K562 (cell line): ENCODE data around the gene PPP1R37. TPM values are rescaled to one million over a fixed set of nuclear protein-coding genes. Genes with fewer than 3 reads are reported as not detected.

Experiments used
- ATAC-seq: fragments of 200-7000 bp; cut with Tn5 transposase; 3 replicates; pipeline ENCODE4 v1.9.1; 2020; ENCODE audit warnings: moderate library complexity
- BruUV-seq: library from RNA; stranded (reverse); fragments of 400-500 nt; replicated peaks from 2 replicates; lab custom pipeline; 2021; lab: Mats Ljungman, UMichigan
- CTCF ChIA-PET: fragments of 300-600 bp; formaldehyde crosslinking; extraction: SDS; loops from one replicate; lab custom pipeline; 2021; ENCODE audit warnings: low intra/inter-chr PET ratio; lab: Yijun Ruan, JAX
- POLR2A ChIA-PET: fragments of 300-600, 350-650 bp; sonication (Branson Sonifier 250); formaldehyde crosslinking; extraction: SDS; loops from one replicate; lab custom pipeline; 2021; ENCODE audit warnings: antibody characterized with exemption, inconsistent platforms; lab: Yijun Ruan, JAX
- DNase-seq, 4 experiments: peaks; one replicate each; pipeline versions ENCODE4 v3.0.0 to v3.0.0-alpha.2; 2011 to 2018; ENCODE audit warnings: low spot score in 3 of 4, mixed read lengths in 3 of 4; ENCODE audit errors: extremely low read depth in 1 of 4
- FAIRE-seq: peaks from 2 replicates; lab custom pipeline; 2011; peaks lifted over from hg19 to GRCh38; lab: Jason Lieb, UNC
- H2AFZ ChIP-seq: 2 replicates; pipeline ENCODE4 v1.6.0; 2011; ENCODE audit warnings: low read depth, low read length, control low read depth, inconsistent platforms
- H3K27ac ChIP-seq: fragments of 200-600 bp; 3 replicates; pipeline ENCODE4 v1.8.0; 2011; ENCODE audit warnings: low read depth, mild to moderate bottlenecking, control low read depth, inconsistent platforms, low read length, moderate library complexity, mixed read lengths; ENCODE audit errors: extremely low read depth
- H3K27me3 ChIP-seq, 2 experiments: fragments of 300-600 bp in 1 of 2; 2 replicates in 1 of 2; 3 replicates in 1 of 2; pipeline versions ENCODE4 v1.6.0 to v1.8.0; 2011; ENCODE audit warnings: inconsistent platforms in 2 of 2, low read length in 2 of 2, mild to moderate bottlenecking in 1 of 2, mixed read lengths in 1 of 2, moderate library complexity in 1 of 2; ENCODE audit not compliant: control insufficient read depth in 2 of 2, insufficient read depth in 2 of 2
- H3K36me3 ChIP-seq: fragments of 300-600 bp; 3 replicates; pipeline ENCODE4 v1.8.0; 2011; ENCODE audit warnings: mild to moderate bottlenecking, low read length, inconsistent platforms; ENCODE audit not compliant: control insufficient read depth, insufficient read depth
- H3K4me1 ChIP-seq, 2 experiments: fragments of 200-600 bp in 1 of 2; replicated peaks in 1 of 2; 2 replicates in 1 of 2; 3 replicates in 1 of 2; pipeline versions ENCODE4 v1.5.1 to v1.8.0; 2011; ENCODE audit warnings: inconsistent platforms in 2 of 2, low read length in 2 of 2, mild to moderate bottlenecking in 1 of 2, mixed read lengths in 1 of 2, moderate library complexity in 1 of 2; ENCODE audit not compliant: control insufficient read depth in 2 of 2, insufficient read depth in 2 of 2
- H3K4me2 ChIP-seq: 2 replicates; pipeline ENCODE4 v1.6.1; 2011; ENCODE audit warnings: low read length, control low read depth, inconsistent platforms, mixed read lengths; ENCODE audit not compliant: insufficient read depth
- H3K4me3 ChIP-seq: fragments of 200-600 bp; sonication (generic), shearing (Covaris generic); 2 replicates; pipeline ENCODE4 v1.5.1; 2016; ENCODE audit warnings: control low read depth, inconsistent platforms
- H3K79me2 ChIP-seq: fragments of 200-600 bp; 3 replicates; pipeline ENCODE4 v1.8.0; 2011; ENCODE audit warnings: low read length, inconsistent platforms; ENCODE audit not compliant: control insufficient read depth, insufficient read depth
- H3K9ac ChIP-seq, 2 experiments: 2 replicates each; pipeline versions ENCODE4 v1.6.0 to v1.6.1; 2011; ENCODE audit warnings: low read depth in 2 of 2, low read length in 2 of 2, control low read depth in 1 of 2, inconsistent platforms in 1 of 2, mild to moderate bottlenecking in 1 of 2, mixed read lengths in 1 of 2; ENCODE audit not compliant: insufficient read depth in 1 of 2
- H3K9me1 ChIP-seq: one replicate; pipeline ENCODE4 v1.6.0; 2011; ENCODE audit warnings: inconsistent platforms, mild to moderate bottlenecking, low read length, moderate library complexity; ENCODE audit not compliant: control insufficient read depth, insufficient read depth
- H3K9me3 ChIP-seq: replicated peaks from 2 replicates; pipeline ENCODE4 v1.5.1; 2011; ENCODE audit warnings: low read depth, low read length, inconsistent platforms; ENCODE audit not compliant: control insufficient read depth, insufficient read depth
- H4K20me1 ChIP-seq: replicated peaks from 2 replicates; pipeline ENCODE4 v1.6.1; 2011; ENCODE audit warnings: low read length, inconsistent platforms, mixed read lengths; ENCODE audit not compliant: control insufficient read depth, insufficient read depth
- BHLHE40 ChIP-seq: IDR thresholded peaks from 2 replicates; pipeline ENCODE4 v1.6.1; 2011; ENCODE audit warnings: low read length, improper control_type of control experiment
- CGGBP1 ChIP-seq: fragments of 250-450 bp; sonication (Bioruptor Pico); IDR thresholded peaks from 2 replicates; pipeline ENCODE4 v1.9.0; 2021; ENCODE audit warnings: mild to moderate bottlenecking
- FOXO4 ChIP-seq: fragments of 450-650 bp; formaldehyde crosslinking; IDR thresholded peaks from 2 replicates; pipeline ENCODE4 v1.4.0; 2020; ENCODE audit warnings: mild to moderate bottlenecking, moderate library complexity
- HOXB6 ChIP-seq: fragments of 250-450 bp; sonication (Bioruptor Pico); IDR thresholded peaks from 2 replicates; pipeline ENCODE4 v1.5.1; 2022; ENCODE audit warnings: mild to moderate bottlenecking, borderline replicate concordance
- JUNB ChIP-seq: fragments of 450-650 bp; formaldehyde crosslinking; conservative IDR thresholded peaks from 2 replicates; pipeline ENCODE4 v1.4.0; 2020; ENCODE audit warnings: mild to moderate bottlenecking
- POLR2G ChIP-seq: fragments of 200-400 bp; formaldehyde crosslinking; IDR thresholded peaks from 2 replicates; pipeline ENCODE4 v1.6.1; 2017; ENCODE audit warnings: low read depth, mild to moderate bottlenecking, antibody characterized with exemption, low read length, moderate library complexity
- PRDM10 ChIP-seq: fragments of 450-650 bp; IDR thresholded peaks from 2 replicates; pipeline ENCODE4 v1.6.1; 2018; ENCODE audit not compliant: partially characterized antibody
- SRSF3 ChIP-seq: fragments of 200-400 bp; formaldehyde crosslinking; IDR thresholded peaks from 2 replicates; pipeline ENCODE4 v1.6.1; 2016; ENCODE audit warnings: mild to moderate bottlenecking, low read length, moderate library complexity; ENCODE audit not compliant: insufficient read depth
- TFAP4 ChIP-seq: sonication (generic); formaldehyde crosslinking; IDR thresholded peaks from 2 replicates; pipeline ENCODE4 v1.8.0; 2022; ENCODE audit warnings: missing genetic modification reagents, mild to moderate bottlenecking, moderate library complexity, borderline replicate concordance
- ZBTB17 ChIP-seq: fragments of 450-650 bp; formaldehyde crosslinking; IDR thresholded peaks from 2 replicates; pipeline ENCODE4 v1.4.0; 2020; ENCODE audit warnings: mild to moderate bottlenecking
- ZNF655 ChIP-seq: fragments of 250-450 bp; sonication (Bioruptor Pico); IDR thresholded peaks from 2 replicates; pipeline ENCODE4 v1.5.0; 2021
- ZNF76 ChIP-seq: fragments of 250-450 bp; sonication (Bioruptor Pico); IDR thresholded peaks from 2 replicates; pipeline ENCODE4 v1.4.0; 2020; ENCODE audit warnings: mild to moderate bottlenecking, moderate library complexity, borderline replicate concordance
- WGBS: fragments of 100-300 bp; shearing (Covaris generic); methylation state at CpG from one replicate; pipeline ENCODE4 v1.1.6; 2016; ENCODE audit warnings: low coverage, mixed read lengths; ENCODE audit not compliant: insufficient coverage; ENCODE audit errors: missing lambda C conversion rate; 5-methylcytosine and 5-hydroxymethylcytosine counted together
- in situ Hi-C: fragments of 300-500 bp; cut with MboI; formaldehyde crosslinking; loops from 4 replicates; pipeline ENCODE4 v1.15.0; 2018; ENCODE audit warnings: inconsistent platforms, mixed read lengths
- intact Hi-C: fragments of 100-400 bp; cut with micrococcal nuclease; formaldehyde crosslinking; loops from 2 replicates; pipeline ENCODE4 v1.14.2; 2022
- polyA plus RNA-seq, 8 experiments: library from polyadenylated mRNA; depleted of rRNA in 4 of 8; stranded (reverse) in 5 of 8; unstranded in 3 of 8; fragments of >200 nt; fragmentation: Nextera tagmentation in 2 of 8; fragmentation: Illumina TruSeq in 1 of 8; extraction: Ambion mirVana in 2 of 8; extraction: Trizol in 1 of 8; gene quantifications; 2 replicates each; pipeline versions ENCODE4 v1.2.1 to v1.2.3, GENCODE V29; 2011 to 2014; ENCODE audit warnings: inconsistent platforms in 1 of 8, missing spikeins in 1 of 8
- total RNA-seq, 7 experiments: library from RNA; depleted of rRNA in 6 of 7; stranded (reverse); fragments of >200 nt in 6 of 7; fragmentation: Illumina TruSeq in 2 of 7; extraction: Trizol in 2 of 7; gene quantifications; 2 replicates each; pipeline versions ENCODE4 v1.2.1 to v1.2.3, GENCODE V29; 2011 to 2021; ENCODE audit warnings: low replicate concordance in 1 of 7

The PPP1R37 gene
- total and polyA plus RNA-seq, 9 of the 15 experiments (the other 6 are each of a cell fraction or from before 2014, with no cell fraction given): 0.04 to 20.3 (median 7.3) TPM

- TF ChIP-seq ZNF76 (CRISPR knock-in tag) (no peak), HOXB6 (no peak), ZNF655 (no peak), SRSF3 (no peak), ZBTB17 (CRISPR knock-in tag) (no peak), BHLHE40 (no peak), JUNB (CRISPR knock-in tag) (no peak), POLR2G (no peak), CGGBP1 (CRISPR knock-in tag) (no peak)
Measured at GRCh38 chr19:45139286-45140143, 46.5 kb downstream of the PPP1R37 start (continued).

- DNase-seq (no peak), ATAC-seq (no peak), FAIRE-seq (no peak)
- ChIA-PET POLR2A (interaction anchor here (0.6 kb wide), 1 partner anchor 27 kb away, joined by 3 read pairs; no protein-coding TSS in a partner anchor), CTCF (no interaction called here)
- Histone ChIP-seq H3K36me3 (peaks cover 43% of the 10 kb centered on the region; the same call in 1 of the 3 replicates), H3K27ac (no peak overlapping the region), H3K4me2 (no peak overlapping the region), H3K27me3 (no peaks in the 10 kb centered on the region), H3K4me1 (peaks cover 0 to 57% of the 10 kb centered on the region in 2 experiments; a peak in 3 of 5 replicates), H3K79me2 (peaks cover 14% of the 10 kb centered on the region), H3K9me1 (no peaks in the 10 kb centered on the region), H3K9ac (no peak overlapping the region; a peak in 1 of 4 replicates), H3K4me3 (no peak overlapping the region), H2AFZ (no peak overlapping the region), H3K9me3 (no peaks in the 10 kb centered on the region), H4K20me1 (peaks cover 6% of the 10 kb centered on the region)
- no TSS peak for BruUV-seq
- 93% methylated on average over 6 of the region's 8 CpGs for WGBS
- intact Hi-C loops (no loop called here), in situ Hi-C loops (no loop called here)
- TF ChIP-seq TFAP4 (no peak), FOXO4 (CRISPR knock-in tag) (no peak), PRDM10 (no peak)
Measured at GRCh38 chr19:45140144-45140503, 47.1 kb downstream of the PPP1R37 start.
